ENCODE data around the gene FAM83F.
"Not testable (repeated sequence)": the region's sequence is repeated elsewhere in the genome, so short reads cannot be mapped to it uniquely, and the experiment has no call there.

The FAM83F gene

DNA sequence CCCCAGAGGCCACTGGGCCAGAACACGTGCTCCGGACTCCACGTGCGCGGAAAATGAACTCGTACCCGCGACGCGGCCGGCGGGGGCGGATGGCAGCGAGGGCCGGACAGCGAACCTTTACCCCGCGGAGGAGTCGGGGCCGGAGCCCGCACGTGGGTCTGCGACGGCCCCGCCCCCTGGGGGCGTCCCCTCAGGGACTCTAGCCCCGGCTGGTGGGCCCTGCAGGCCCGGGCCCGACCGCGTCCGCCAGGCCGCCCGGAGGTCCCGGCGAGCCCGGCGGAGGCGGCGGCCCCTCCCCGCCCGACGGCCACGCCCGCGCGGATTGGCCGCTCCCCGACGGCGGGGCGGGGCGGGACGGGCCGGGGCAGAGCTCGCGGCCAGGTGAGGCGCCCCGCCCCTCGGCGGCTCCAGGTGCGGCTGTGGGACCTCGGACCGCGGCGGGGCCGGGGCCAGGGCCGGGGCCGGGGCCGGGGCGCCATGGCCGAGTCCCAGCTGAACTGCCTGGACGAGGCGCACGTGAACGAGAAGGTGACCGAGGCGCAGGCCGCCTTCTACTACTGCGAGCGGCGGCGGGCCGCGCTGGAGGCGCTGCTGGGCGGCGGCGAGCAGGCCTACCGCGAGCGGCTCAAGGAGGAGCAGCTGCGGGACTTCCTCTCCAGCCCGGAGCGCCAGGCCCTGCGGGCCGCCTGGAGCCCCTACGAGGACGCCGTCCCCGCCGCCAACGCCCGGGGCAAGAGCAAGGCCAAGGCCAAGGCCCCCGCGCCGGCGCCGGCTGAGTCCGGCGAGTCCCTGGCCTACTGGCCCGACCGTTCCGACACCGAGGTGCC is at the start of gene FAM83F:
TSS of gene FAM83F (plus strand) at position 389 of the 827 bp plus-strand sequence. CDS start at position 478, 89 bp downstream.
- Mint-ChIP-seq H3K27me3 (peaks cover 19% of the 10 kb centered on the region), H3K9me3 (no peaks in the 10 kb centered on the region), H3K4me3 (peak within 1 kb of the TSS; percentile 21), H3K36me3 (no peaks in the 10 kb centered on the region), H3K27ac (no peak within 1 kb of the TSS), H3K4me1 (no peaks in the 10 kb centered on the region)
- DNase-seq (ENCODE audit: low spot score in 2 of 2): peak in 1 of 2 donors; percentile 32
- peak; percentile 77 for ATAC-seq (ENCODE audit: low read depth)

DNA sequence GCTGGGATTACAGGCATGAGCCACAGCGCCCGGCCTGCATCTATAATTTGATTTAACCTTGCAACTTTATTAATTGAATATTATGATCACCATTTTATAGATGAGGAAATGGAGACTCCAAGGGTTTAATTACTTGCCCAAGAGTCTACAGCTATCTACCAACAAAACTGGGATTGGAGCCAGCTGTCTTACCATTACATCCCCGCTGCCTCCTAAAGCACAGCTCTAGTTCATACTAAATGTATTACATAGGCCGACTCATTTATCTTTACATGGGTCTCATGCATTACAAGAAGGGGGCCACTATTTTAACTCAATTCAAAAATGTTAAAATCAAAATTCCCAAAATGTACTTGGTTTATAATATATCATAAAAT is 48.6 kb upstream of the FAM83F start:
- H3K27me3 Mint-ChIP-seq: no peaks in the 10 kb centered on the region
- no peak overlapping the region for H3K27ac Mint-ChIP-seq
- DNase-seq (ENCODE audit: low spot score in 2 of 2): no peak
- H3K36me3 Mint-ChIP-seq: peaks cover 5% of the 10 kb centered on the region
- ATAC-seq (ENCODE audit: low read depth): no peak
- H3K4me1 Mint-ChIP-seq: peaks cover 34% of the 10 kb centered on the region
- no peak overlapping the region for H3K4me3 Mint-ChIP-seq
- H3K9me3 Mint-ChIP-seq: no peaks in the 10 kb centered on the region

DNA sequence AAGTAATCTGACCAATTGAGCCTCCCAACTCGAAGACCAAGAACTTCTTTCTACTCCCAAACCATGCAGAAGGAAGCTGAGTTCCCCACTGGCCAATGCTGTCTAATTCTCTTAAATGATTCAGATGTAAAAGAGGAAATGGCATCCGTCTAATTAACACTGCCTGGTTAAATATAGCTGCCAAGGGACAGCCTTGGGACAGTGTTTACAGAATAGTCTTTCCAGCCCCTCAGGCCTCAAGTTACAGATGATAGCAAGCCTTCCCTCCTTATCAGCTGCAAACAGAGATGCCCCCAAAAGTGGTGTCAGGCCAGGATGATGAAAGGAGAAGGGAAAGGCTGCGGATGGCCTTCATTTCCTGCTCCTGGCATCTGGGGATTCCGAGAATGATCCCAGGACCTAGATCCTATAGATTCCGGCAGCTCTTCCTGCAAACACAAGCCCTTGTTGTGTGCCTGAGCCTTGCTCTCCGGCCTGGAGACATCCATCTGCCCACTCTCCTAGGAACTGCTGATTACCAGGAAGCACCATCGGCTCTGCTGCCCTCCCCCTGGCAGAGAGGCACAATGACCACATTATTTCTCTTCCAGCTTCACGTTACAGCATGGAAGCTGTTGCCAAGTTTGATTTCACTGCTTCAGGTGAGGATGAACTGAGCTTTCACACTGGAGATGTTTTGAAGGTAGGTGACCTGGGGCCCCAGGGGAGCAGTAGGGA is 48.1 kb upstream of the FAM83F start:
- Mint-ChIP-seq H3K36me3 (peaks cover 5% of the 10 kb centered on the region), H3K4me1 (peaks cover 38% of the 10 kb centered on the region), H3K9me3 (no peaks in the 10 kb centered on the region), H3K27me3 (no peaks in the 10 kb centered on the region), H3K4me3 (peak overlapping the region; percentile 61), H3K27ac (peak overlapping the region; percentile 75)
- ATAC-seq (ENCODE audit: low read depth) (peak; percentile 40), DNase-seq (ENCODE audit: low spot score in 2 of 2) (no peak)

DNA sequence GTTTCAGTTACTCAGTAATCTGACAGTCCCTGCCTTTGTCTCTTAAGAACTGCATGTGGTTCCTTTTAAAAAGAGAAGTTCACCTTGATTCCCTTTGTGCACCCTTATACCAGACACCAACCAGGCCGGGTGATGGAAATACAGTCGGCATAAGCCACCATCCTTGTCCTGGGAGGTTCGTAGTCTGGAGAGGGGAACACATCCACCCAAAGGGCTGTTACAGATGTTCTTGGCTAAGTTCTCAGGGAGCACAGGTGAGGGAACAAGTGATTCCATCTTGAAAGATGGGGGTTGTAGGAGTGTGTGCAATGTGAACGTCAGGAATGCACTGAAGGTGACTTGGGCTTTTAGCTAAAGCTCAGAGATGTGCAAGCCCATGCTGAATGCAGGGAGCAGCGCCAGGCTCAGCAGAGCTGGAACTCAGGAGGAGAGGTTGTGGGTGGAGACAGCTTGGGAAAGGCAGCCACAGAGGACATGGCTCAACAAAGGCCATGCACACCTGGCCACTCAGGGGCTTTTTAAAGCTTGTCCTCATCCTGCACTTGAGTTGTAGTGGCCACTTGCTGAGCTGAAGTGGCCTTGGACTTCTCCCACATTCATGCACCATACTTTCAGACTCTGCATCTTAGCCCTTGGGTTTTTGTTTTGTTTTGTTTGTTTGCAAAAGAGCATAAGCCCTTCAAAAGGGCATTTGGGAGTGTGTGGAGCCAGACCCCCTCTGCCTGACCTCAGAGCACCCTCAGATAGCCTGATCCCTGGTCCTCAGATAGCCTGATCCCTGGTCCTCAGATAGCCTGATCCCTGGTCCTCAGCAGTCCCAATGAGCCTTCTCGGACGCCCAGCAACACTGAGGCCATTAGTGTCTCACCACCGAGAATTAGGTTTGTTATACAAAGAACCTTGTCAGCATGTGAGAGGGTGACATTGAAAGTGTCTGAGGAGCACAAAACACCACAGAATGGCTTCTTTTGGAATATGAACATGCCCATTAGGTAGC is 47.2 kb upstream of the FAM83F start:
- Mint-ChIP-seq H3K4me3 (peak overlapping the region; percentile 61), H3K4me1 (peaks cover 38% of the 10 kb centered on the region), H3K27me3 (no peaks in the 10 kb centered on the region), H3K27ac (peak overlapping the region; percentile 75), H3K36me3 (peaks cover 5% of the 10 kb centered on the region), H3K9me3 (no peaks in the 10 kb centered on the region)
- ATAC-seq (ENCODE audit: low read depth) (peak; percentile 92), DNase-seq (ENCODE audit: low spot score in 2 of 2) (peak in 1 of 2 donors; percentile 35)

DNA sequence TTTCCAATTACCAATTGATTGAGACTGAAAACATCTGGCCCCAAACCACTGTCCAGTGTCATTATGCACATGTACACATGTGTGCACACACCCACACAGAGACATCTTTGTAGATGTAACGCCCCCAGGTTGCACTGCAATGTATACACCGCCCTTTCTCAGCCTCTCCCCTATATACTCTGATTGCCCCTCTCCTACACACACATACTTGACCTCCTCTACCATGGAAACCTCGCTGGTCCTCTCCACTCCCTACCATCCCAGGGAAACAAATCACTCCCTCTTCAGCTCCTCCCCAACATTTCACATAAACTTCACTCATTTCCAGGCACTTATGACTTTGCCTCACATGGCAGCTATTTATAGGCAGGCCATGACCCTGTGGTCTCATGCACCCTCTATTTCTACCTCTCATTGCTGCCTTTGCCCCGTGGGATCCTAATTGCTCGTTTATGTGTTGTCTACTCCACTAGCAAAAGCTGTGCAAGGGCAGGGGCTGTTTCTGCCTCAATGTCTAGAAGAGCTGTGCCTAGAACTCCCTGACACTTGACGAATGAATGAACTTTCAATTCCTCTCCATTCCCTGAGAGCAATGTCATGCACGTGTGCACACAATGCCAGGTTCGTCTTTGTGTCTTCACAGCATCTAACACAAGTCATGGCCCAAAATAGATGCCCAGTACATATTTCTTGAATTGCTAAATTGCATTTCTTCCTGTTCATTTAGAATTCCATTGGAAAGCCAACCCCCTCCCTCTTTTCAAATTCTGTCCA is 44.6 kb upstream of the FAM83F start:
- Mint-ChIP-seq H3K4me1 (peaks cover 38% of the 10 kb centered on the region), H3K9me3 (no peaks in the 10 kb centered on the region), H3K27me3 (no peaks in the 10 kb centered on the region), H3K4me3 (no peak overlapping the region), H3K27ac (no peak overlapping the region), H3K36me3 (peaks cover 8% of the 10 kb centered on the region)
- ATAC-seq (ENCODE audit: low read depth) (no peak), DNase-seq (ENCODE audit: low spot score in 2 of 2) (no peak)

DNA sequence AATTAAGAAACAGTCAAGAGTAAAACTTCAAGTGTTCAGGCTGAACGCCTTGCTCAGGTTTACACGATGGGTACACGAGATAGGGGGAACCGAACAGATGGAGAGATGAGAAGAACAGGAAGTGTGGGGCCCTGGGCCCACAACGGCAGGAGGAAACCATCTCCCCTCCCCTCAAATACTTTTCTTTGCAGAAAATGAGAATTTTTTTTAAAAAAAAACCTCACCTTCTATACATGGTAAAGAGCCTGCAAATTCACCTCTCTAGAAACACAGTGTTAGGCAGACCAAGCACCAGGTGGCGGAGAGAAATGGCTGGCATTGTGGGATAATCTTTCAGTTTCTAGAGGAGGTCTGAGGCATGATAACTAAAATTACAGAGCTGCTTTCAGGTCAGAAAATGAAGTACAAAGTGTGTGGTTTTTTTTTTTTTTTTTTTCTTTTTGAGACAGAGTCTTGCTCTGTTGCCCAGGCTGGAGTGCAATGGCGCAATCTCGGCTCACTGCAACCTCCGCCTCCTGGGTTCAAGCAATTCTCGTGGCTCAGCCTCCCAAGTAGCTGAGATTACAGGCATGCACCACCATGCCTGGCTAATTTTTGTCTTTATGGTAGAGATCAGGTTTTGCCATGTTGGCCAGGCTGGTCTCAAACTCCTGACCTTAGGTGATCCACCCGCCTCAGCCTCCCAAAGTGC is 43.0 kb upstream of the FAM83F start:
- not testable (repeated sequence) for H3K9me3 Mint-ChIP-seq; H3K27ac Mint-ChIP-seq; DNase-seq (ENCODE audit: low spot score in 2 of 2); H3K4me3 Mint-ChIP-seq; ATAC-seq (ENCODE audit: low read depth); H3K27me3 Mint-ChIP-seq
- peaks cover 13% of the 10 kb centered on the region for H3K36me3 Mint-ChIP-seq
- peaks cover 35% of the 10 kb centered on the region for H3K4me1 Mint-ChIP-seq

DNA sequence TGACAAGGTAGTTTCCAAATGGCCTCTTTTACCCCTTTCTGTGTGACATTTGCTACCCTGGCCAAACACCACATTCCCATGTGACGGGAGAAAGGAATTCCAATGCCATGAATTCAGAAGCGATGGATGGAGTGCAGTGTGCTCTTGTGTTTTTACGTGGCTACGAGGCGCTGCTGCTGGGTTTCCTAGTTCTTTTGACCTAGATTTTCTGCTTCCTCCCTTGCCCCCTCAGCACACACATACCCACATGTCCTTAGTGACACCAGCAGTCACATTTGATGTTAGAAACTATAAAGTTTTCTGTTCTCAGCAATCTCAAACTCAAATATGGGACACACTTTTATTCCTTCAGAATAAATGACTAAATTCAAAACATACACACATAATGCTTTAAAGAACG is 42.4 kb upstream of the FAM83F start:
- H3K36me3 Mint-ChIP-seq: peaks cover 15% of the 10 kb centered on the region
- H3K27ac Mint-ChIP-seq: no peak overlapping the region
- DNase-seq (ENCODE audit: low spot score in 2 of 2) (no peak), ATAC-seq (ENCODE audit: low read depth) (no peak)
- peaks cover 35% of the 10 kb centered on the region for H3K4me1 Mint-ChIP-seq
- H3K27me3 Mint-ChIP-seq: peaks cover under 1% of the 10 kb centered on the region
- no peak overlapping the region for H3K4me3 Mint-ChIP-seq
- no peaks in the 10 kb centered on the region for H3K9me3 Mint-ChIP-seq

DNA sequence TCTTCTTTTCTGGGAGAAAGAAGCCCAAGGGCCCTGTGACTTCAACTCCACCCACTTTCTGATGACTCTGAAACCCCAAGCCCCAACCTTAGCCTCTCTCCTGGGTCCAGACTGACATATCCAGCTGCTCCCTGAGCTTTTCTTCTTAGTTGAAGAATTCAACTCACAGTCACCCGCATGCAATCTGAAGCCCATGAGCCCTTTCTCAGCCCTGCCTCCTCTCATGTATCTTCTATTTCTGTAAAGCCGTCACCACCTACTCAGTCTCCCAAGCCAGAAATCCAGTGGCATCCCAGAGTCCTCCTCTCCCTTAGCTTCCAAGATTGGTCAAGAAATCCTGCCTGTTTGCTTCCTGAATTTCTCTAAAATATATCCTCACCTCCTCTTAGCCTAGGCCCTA is 41.7 kb upstream of the FAM83F start:
- H3K4me3 Mint-ChIP-seq: no peak overlapping the region
- ATAC-seq (ENCODE audit: low read depth) (no peak), DNase-seq (ENCODE audit: low spot score in 2 of 2) (no peak)
- H3K36me3 Mint-ChIP-seq: peaks cover 20% of the 10 kb centered on the region
- peaks cover 4% of the 10 kb centered on the region for H3K27me3 Mint-ChIP-seq
- no peaks in the 10 kb centered on the region for H3K9me3 Mint-ChIP-seq
- no peak overlapping the region for H3K27ac Mint-ChIP-seq
- peaks cover 38% of the 10 kb centered on the region for H3K4me1 Mint-ChIP-seq

DNA sequence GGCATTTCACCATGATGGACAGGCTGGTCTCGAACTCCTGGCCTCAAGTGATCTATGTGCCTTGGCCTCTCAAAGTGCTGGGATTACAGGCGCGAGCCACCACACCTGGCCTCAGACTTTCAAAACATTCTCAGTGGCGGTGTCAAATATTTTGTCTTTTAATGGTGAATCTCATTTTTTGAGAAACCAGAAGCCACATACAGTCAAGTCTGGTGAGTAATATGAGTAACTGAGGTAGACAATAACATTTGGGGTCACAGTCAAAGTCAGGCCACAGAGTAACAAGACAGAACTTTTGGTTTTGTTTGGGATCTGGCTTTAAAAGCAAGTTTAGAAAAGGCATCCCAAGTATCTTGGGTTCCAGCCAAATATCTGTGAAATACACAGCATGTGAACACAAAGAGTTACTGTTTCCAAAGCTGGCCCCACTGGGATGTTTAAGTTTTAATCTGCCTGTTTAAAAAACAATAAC is 40.1 kb upstream of the FAM83F start:
- no peak overlapping the region for H3K4me3 Mint-ChIP-seq
- no peaks in the 10 kb centered on the region for H3K9me3 Mint-ChIP-seq
- no peak for ATAC-seq (ENCODE audit: low read depth)

DNA sequence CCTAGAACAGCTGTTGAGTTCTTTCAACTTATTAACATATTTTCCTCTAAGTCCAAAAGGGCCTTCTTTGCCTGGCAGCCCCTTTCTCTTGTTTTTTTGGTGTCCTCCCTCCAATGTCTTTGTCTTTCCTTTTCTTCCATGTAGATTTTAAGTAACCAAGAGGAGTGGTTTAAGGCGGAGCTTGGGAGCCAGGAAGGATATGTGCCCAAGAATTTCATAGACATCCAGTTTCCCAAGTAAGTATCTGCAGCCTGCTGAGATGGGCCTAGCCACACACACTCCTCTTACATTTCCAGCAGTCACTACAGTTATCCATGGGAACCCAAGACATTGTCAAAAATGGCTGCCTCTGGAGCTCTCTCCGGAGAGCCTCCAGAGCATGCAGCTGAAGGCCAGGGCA is 39.1 kb upstream of the FAM83F start:
- peaks cover 10% of the 10 kb centered on the region for H3K27me3 Mint-ChIP-seq
- no peak for DNase-seq (ENCODE audit: low spot score in 2 of 2)
- no peak overlapping the region for H3K27ac Mint-ChIP-seq
- H3K9me3 Mint-ChIP-seq: no peaks in the 10 kb centered on the region
- ATAC-seq (ENCODE audit: low read depth): no peak
- peaks cover 33% of the 10 kb centered on the region for H3K36me3 Mint-ChIP-seq
- peaks cover 23% of the 10 kb centered on the region for H3K4me1 Mint-ChIP-seq
- H3K4me3 Mint-ChIP-seq: no peak overlapping the region

More for the DNA sequence above, 40.1 kb upstream of the FAM83F start:
- peaks cover 32% of the 10 kb centered on the region for H3K4me1 Mint-ChIP-seq
- no peak for DNase-seq (ENCODE audit: low spot score in 2 of 2)
- peaks cover 8% of the 10 kb centered on the region for H3K27me3 Mint-ChIP-seq
- no peak overlapping the region for H3K27ac Mint-ChIP-seq
- peaks cover 27% of the 10 kb centered on the region for H3K36me3 Mint-ChIP-seq

DNA sequence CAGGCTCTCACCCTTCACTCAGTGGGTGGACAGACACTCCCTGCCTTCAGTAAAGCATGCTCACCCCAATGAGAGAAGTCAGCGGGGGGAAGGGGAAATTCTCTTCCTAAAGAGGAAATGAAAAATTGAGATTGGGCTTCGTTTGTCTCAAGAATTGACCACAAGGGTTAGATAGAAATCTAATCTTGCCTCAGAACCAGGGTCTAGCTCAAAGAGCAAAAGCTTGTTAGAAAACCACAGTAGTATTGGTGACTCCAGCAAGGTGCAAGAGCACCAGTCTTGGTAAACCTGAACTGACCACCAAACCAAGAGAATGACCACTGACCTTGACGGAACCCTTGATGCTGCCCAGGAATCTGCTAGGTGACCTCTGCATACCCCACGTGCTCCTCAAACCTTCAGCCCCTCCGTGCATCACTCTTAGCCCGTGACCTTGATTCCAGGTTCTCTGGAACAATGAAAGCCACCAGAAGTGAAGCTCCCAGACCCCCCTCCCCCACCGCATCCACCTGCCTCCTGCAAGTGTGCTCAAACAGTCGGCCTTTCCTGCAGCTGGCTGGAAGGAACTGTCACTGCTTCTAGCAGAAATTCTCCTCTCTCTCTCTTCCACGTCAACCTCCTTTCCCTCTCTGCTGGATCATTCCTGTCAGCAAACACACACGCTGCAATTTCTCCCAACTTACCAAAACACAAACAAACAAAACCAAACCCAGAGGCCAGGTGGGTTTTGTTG is 37.7 kb upstream of the FAM83F start:
- H3K4me1 Mint-ChIP-seq: peaks cover 14% of the 10 kb centered on the region
- H3K9me3 Mint-ChIP-seq: no peaks in the 10 kb centered on the region
- no peak for DNase-seq (ENCODE audit: low spot score in 2 of 2)
- peaks cover 33% of the 10 kb centered on the region for H3K36me3 Mint-ChIP-seq
- H3K27me3 Mint-ChIP-seq: peaks cover 10% of the 10 kb centered on the region
- H3K27ac Mint-ChIP-seq: peak overlapping the region; percentile 48
- no peak overlapping the region for H3K4me3 Mint-ChIP-seq
- ATAC-seq (ENCODE audit: low read depth): peak; percentile 31

DNA sequence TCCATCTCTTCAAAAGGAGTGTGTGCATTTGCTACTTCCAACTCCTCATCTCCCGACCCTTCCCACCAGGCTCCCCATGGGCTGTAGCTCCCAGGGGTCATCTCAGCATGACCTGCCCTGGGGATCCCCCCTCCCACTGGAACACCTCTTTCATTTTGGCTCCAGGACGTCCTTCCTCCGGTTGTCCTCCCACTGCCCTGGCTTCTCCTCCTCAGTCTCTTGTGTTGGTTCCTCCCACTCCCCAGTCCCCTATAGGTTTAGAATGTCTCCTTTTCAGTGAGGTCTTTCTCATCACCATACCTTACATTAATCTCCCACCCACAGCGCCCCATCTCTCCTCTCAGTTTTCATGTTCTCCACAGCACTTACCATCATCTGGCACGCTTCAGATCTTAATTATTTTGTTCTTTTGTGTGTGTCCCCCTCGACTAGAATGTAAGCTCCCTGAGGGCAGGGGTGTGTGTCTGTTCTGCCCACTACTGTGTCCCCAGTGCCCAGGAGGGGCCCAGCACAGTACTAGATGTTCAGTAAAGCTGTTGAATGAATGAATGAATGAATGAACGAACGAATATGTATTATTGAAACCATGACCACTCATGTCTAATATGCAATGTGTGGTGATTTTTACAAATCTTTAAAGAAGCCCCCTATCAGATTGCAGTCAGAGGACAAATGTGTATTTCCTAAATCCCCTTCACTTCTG is 36.6 kb upstream of the FAM83F start:
- Mint-ChIP-seq H3K27me3 (peaks cover 10% of the 10 kb centered on the region), H3K4me1 (peaks cover 14% of the 10 kb centered on the region), H3K9me3 (no peaks in the 10 kb centered on the region), H3K36me3 (peaks cover 33% of the 10 kb centered on the region), H3K27ac (no peak overlapping the region), H3K4me3 (no peak overlapping the region)
- ATAC-seq (ENCODE audit: low read depth): no peak
- no peak for DNase-seq (ENCODE audit: low spot score in 2 of 2)

Measured in memory B cell (primary cell).